Loucy (cell line): ENCODE data around the gene MESD.

Experiments used
- CTCF ChIP-seq: fragments of 200-600 bp; sonication (generic); conservative IDR thresholded peaks from 2 replicates; pipeline ENCODE4 v1.5.1; 2014; ENCODE audit warnings: mild to moderate bottlenecking, antibody characterized with exemption, low read length
- EZH2phosphoT487 ChIP-seq: fragments of 200-600 bp; IDR thresholded peaks from 2 replicates; pipeline ENCODE4 v1.6.1; 2018; ENCODE audit warnings: antibody characterized with exemption, mild to moderate bottlenecking, moderate library complexity, borderline replicate concordance

DNA sequence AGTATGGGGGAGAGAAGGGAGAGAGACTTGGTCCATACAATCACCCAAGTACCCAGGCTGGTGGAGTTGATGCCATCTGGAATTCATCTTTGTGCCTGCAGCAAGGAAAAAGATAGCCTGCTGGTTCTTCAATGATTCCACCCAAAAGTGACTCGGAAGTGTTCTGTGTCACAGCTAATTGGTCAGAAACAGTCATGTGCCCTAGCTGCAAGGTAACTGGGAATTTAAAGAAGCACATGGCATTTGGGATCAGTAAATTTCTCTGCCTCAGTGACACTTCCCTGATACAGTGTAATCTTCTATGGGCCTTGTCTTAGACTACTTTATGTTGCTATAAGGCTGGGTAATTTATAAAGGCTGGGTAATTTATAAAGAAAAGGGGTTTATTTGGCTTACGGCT, 28.6 kb upstream of the MESD start:
- TF ChIP-seq CTCF (no peak), EZH2phosphoT487 (no peak)
